KBM-7 (cell line): ENCODE data around the gene ECHS1.
"Not testable (repeated sequence)": the region's sequence is repeated elsewhere in the genome, so short reads cannot be mapped to it uniquely, and the experiment has no call there.

Source experiments
- DNase-seq: peaks from one replicate; pipeline ENCODE4 v3.0.0-alpha.2; 2015
- in situ Hi-C: fragments of 300-500 bp; cut with MboI; formaldehyde crosslinking; loops from 2 replicates; pipeline ENCODE4 v1.14.3; 2020; ENCODE audit warnings: low sequenced_read_pairs, low pct_unique_long_range_greater_than_20kb, mixed read lengths

Gene ECHS1

DNA sequence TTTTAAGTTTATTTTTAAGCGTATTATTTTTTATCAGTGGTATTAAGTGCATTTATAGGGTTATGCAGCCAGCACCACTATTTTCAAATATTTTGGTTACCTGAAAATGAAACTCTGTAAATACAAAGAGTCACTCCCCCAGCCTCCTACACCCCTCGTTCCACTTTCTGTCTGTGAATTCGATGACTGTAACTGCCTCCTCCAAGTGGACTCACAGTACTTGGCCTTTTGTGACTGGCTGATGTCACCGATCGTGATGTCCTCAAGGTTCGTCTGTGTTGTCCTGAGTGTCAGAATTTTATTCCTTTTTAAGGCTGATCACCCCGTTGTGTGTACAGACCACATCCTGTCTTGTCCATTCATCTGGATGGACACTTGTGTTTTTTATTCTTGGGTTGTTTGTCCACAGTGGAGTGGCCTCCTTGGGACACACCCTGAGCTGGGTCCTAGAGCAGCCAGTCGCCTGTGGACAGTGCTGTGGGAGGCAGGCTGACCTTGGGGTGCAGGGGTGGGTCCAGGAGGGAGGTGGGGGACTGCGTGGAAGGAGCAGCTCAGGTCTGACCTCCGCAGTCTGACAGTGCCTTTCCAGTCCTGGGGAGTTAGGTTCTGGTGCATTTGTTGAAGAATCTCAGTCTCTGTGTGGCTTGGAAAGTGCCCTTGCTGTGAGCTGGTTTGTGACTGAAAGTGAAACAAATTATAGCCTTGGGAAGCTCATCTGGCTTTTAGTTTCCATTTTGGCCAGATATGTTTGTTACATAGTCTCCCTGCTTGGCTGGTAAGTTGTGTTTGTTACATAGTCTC is 27.7 kb upstream of the ECHS1 start:
- no peak for DNase-seq
- in situ Hi-C loops: no loop called here

DNA sequence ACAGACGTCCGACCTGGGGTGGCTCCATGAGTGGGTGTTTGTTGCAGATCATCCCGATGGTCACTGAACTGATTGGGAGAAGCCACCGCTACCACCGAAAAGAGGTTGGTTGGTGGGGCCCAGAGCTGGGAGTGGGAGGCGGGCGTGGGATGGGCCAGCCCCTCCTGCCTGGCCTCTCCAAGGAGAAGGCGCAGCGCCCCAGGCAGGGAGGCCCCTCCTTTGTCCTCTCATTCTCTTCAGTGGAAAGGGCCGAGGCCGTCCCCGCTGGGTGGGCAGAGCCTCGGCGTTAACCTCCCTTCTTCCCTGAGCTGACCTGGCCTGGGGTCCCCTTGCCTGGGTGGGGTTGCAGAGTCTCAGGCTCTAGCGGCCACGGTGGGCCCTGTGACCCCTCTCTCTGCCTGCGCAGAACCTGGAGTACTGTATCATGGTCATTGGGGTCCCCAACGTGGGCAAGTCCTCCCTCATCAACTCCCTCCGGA is 26.0 kb upstream of the ECHS1 start:
- DNase-seq: no peak
- in situ Hi-C loops: no loop called here

DNA sequence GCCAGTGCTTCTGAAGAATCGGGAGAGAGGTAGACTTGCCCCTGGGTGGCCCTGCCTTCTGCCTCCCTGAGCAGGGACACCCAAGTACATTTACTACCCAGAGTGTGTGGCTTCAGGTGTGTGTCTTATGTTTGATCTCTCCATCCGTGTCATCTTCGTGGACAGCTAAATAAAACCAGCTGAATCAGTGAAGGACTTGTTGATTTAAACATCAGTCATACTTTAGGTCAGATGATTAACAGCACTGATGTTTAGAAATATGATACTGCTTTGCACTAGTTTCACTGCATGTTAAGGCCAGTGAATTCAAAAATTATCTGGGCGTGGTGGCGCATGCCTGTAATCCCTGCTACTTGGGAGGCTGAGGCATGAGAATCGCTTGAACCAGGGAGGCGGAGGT is 24.8 kb upstream of the ECHS1 start:
- DNase-seq: no peak
- in situ Hi-C loops: no loop called here

DNA sequence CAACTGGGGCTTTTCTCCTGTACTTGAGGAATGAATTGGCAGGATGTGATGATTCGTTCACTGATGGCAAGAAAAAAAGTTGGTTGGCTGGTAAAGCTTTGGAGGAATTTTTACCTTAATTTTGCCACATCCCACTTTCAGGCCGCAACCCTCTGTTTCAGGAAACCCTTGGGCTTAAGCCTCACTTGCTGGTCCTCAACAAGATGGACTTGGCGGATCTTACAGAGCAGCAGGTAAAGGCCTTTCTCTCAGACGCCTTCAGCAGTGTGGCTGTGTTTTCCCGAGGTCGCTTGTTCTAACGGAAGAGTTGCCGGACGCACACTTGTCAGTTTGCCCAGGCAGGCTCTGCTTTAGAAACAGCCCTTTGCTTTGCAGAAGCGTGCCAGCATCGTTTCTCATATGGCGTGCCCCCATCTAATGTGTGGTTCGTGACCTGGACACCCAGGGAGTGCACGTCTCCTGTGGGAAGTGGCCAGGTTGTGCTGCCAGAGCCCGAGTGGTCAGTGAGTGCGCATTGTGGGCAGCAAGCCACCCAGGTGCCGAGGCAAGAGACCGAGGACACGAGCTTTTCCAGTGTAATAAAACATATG is 23.0 kb upstream of the ECHS1 start:
- no peak for DNase-seq
- in situ Hi-C loops: no loop called here

DNA sequence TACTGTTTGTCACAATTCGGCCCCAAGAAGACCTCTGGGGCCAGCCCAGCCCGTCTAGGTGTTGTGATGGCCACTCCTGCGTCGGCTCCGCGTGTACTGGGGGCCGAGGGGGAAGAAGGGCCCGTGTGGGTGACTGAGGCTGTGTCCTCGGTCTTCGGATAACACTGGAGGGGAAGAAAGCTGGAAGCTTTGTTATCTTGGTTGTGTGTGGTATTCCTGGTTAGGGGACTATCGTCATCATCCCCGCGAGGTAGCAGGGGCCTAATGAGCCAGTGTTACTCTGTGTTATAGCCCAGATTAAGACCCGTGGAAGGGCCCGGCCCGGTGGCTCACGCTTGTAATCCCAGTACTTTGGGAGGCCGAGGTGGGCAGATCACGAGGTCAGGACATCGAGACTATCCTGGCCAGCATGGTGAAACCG is 21.7 kb upstream of the ECHS1 start:
- no peak for DNase-seq
- in situ Hi-C loops: no loop called here

DNA sequence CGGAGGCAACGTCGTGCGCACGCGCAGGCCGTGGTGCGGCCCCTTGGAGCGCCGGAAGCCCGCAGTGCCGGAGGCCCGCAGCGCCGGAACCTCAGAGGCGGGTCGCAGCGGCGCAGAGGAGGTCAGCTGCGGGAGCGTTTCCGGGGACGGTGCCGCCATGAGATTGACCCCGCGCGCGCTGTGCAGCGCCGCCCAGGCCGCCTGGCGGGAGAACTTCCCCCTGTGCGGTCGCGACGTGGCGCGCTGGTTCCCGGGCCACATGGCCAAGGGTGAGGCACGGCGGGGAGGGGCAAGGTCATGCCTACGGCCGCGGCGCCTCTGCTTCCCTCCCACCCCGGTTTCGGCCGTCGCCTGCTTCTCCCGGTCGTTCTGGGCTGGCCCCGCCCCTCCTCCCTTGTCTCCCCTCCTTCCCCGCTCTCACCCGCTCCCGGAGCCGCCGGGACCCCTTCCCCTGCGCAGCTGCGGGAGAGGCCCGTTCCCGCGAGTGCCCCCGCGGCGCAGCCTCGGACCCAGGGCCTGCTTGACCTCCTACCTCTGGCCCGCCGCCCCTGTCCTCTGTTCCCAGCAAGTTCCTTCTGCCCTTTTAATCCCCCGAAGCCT is 21.0 kb upstream of the ECHS1 start, which contains the start of gene MTG1:
Gene MTG1 (plus strand): TSS at position 94 of the 600 bp plus-strand sequence. CDS start 64 bp downstream, at position 158.
- peak; percentile 93 for DNase-seq
- in situ Hi-C loops: no loop called here

DNA sequence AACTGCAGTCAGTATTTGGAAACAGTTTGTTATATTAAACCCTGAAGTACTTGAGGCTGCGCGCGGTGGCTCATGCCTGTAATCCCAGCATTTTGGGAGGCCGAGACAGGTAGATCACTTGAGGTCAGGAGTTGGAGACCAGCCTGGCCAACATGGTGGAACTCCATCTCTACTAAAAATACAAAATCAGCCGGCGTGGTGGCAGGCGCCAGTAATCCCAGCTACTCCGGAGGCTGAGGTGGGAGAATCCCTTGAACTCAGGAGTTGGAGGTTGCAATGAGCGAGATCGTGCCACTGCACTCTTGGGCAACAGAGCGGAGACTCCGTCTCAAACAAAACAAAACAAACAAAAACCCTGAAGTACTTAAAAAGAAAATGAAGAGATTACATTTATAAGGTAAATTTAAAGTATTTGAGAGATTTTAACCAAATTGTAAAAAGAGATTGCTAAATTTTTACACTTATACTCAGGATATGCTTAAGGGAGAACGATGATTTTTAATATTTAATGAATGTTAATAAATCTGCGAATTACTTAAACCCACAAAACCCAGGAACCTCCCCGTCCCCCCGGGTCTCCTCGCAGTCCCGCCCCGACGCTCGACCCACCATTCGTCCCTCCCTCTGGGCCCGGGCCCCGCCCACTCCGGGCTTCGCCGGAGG is 20.4 kb upstream of the ECHS1 start:
- in situ Hi-C loops: no loop called here
- DNase-seq: no peak

DNA sequence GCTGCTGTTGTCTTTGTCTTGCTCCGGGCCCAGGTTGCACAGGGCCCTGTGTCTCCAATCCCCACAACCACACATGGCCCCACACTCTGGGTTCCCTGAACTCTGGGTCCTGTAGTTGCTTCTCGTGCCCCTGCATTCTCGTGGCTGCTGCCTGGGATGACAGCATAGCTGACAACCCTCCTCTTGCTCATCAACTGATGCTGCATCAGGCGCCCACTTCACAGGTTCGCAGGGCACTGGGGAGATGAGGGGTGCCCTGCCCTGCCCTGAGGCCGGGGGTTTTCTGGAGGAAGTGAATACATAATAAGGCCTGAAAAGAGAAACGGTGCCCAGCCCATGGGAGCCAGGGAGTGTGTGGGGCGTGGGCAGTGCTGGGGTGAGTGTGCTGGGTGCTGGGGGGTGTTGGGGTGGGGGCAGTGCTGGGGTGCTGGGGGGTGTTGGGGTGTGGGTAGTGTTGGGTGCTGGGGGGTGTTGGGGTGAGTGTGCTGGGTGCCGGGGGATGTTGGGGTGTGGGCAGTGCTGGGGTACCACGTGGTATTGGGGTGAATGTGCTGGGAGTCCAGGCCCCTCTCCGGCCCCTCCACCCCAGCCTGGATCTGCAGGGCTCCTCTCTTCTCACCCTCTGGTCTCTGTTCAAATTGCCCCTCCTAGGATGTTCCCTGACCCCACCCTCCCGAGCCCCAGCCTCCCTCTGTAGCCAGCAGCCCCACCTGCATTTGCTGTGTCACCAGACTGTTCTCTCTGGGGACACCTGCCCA is 18.8 kb upstream of the ECHS1 start:
- DNase-seq: no peak
- in situ Hi-C loops: no loop called here

DNA sequence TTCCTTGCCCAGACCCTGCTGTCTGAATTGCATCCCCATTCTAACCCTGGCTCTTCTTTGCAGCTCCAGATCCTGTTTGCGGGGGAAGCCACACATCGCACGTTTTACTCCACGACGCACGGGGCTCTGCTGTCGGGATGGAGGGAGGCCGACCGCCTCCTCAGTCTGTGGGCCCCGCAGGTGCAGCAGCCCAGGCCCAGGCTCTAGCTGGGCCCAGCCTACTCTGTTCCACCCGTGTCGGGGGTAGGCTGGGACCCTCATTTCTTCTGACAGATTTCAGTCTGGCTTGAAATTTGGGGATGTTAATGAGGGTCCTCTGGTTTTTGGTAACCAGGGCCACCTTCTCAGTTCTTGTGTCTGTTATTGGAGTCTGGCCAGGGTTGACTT is 18.1 kb upstream of the ECHS1 start:
- in situ Hi-C loops: no loop called here
- no peak for DNase-seq

DNA sequence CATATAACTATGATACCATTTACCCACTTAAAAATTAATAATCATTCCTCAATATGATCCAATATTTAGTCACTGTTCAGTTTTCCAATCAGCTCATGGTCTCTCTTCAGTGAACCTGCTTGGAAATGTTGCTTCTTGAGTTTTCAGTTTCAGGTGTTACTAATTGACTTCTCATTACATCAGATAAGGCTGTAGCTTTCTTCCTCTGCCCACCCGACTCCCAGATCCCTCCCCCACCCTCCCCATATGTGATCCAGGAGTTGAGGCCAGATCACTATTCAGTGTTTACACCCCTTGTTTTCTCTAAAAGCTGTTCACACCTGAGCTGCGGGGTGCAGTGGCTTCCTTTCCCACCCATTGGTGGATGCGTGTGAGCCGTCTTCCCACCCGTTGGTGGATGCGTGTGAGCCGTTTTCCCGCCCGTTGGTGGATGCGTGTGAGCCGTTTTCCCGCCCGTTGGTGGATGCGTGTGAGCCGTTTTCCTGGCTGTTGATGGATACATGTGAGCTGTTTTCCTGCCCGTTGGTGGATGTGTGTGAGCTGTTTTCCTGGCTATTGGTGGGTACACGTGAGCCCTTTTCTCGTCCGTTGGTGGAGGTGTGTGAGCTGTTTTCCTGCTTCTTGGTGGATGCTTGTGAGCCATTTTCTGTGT is 17.6 kb upstream of the ECHS1 start:
- in situ Hi-C loops: no loop called here
- DNase-seq: no peak

DNA sequence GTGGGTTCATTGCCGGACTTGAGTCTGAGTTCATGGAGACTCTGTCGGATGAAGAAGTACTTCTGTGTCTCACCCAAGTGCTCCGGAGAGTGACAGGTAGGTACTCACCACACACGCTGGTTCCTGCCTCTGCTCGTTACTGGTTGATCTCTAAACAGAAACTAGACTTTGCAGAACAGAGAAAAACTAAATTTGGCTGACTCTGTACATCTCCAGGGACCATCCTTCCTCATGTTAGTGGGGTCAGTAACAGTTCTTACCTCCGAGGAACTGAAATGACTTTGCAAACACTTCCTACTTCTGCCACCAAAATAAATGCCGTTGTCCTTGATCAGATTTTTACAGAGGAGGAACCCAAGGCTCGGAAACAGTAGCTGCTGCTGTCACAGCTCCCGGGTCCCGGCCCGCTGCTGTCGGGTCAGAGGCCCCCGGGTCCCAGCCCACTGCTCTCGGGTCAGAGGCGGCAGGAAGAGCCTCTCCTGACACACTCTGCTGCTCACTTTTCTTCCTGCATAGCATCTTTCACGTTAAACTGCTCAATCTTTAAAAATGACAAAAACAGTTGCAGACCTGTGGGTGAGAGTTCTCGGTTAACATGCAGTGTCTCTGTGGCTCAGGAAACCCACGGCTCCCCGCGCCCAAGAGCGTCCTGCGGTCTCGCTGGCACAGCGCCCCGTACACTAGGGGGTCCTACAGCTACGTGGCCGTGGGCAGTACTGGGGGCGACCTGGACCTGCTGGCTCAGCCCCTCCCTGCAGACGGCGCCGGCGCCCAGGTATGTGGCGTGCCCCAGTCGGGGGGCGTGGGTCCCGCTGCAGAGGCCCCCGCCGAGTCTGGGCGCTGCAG is 16.0 kb upstream of the ECHS1 start:
- DNase-seq: peak; percentile 66

DNA sequence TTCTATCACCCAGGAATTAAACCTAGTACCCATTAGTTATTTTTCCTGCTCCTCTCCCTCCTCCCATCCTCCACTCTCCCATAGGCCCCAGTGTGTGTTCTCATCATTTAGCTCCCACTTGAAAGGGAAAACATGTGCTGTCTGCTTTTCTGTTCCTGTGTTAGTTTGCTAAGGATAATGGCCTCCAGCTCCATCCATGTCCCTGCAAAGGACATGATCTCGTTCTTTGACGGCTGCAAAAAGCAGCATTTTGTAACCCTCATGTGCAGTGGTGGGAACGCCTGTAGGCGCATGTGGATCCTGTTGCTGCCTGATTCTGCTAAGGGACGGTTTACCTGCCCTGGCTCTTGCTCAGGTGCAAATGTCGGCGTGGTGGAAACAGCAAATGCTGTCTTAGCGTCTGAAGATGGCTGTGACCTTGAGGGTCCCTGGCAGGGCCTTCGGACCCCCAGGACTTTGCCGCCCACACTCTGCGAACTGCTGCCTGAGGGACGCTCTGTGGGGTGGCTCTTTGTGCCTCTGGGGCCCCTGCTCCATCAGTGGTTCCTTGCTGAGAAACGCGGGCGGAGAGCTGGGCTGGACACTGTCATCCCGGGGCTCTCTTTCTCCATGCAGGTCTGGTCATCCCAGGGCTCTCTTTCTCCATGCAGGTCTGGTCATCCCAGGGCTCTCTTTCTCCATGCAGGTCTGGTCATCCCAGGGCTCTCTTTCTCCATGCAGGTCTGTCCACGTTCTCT is 15.2 kb upstream of the ECHS1 start:
- DNase-seq: peak; percentile 55
- in situ Hi-C loops: no loop called here

More for the DNA sequence above, 16.0 kb upstream of the ECHS1 start:
- in situ Hi-C loops: no loop called here

DNA sequence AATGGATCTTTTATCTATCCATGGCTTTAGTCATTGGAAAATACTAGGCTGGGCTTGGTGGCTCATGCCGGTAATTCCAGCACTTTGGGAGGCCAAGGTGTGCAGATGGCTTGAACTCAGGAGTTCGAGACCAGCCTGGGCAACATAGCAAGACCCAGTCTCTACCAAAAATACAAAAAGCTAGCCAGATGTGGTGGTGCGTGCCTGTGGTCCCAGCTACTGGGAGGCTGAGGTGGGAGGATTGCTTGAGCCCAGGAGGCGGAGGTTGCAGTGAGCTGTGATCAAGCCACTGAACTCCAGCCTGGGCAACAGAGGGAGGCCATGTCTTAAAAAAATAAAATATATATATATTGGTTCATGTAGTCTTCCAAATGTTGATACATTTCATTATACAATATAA is 13.8 kb upstream of the ECHS1 start:
- DNase-seq, in situ Hi-C loops: not testable (repeated sequence)

DNA sequence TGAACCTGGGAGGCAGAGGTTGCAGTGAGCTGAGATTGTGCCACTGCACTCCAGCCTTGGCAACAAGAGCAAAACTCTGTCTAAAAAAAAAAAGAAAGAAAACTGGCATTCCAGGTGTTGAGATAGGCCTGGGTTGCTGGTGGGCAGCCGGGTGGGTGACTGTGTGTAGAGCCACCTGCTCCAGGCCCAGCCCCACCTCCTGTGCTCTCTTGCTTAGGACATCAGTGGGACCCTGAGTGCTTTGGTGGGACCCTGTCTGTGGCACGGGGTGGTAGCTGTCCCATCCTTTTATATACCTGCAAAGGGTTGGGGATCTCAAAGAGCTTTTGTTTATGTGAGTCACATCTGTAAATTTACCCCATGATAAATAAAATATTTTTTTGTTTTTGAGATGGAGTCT is 12.1 kb upstream of the ECHS1 start:
- no peak for DNase-seq
- in situ Hi-C loops: no loop called here

DNA sequence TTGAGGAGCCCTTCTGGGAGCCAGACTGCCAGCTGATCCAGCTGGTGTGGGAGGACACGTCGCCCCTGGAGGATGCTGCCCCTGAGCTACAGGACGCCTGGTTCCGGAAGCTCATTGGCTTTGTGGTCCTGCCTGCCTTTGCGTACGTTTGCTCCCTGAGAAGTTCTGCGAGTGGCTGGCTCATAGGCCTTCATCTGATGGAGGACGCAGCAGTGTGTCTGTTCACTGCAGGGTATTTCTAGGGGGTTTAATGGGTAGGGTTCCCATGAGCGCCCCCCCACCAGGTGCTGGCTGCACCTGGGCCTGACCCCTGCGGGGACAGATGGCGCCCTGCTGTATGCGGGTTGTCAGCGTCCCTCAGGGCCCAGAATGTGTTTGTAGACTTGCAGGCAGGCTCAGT is 10.9 kb upstream of the ECHS1 start:
- in situ Hi-C loops: no loop called here
- DNase-seq: no peak

DNA sequence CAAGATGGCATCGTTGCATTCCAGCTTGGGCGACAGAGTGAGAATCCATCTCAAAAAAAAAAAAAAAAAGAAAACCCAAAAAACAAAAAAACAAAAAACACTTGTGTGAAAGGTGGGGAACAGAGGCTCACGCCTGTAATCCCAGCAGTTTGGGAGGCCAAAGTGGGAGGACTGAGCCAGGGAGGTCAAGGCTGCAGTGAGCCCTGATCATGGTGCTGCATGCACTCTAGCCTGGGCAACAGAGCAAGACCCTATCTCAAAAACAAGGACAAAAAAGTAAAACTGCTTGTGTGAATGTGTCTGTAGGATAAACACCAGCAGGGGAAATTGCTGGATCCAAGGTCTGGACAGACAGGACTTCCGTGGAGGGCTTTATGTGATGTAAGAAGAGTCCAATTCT is 10.4 kb upstream of the ECHS1 start:
- in situ Hi-C loops: no loop called here
- no peak for DNase-seq

DNA sequence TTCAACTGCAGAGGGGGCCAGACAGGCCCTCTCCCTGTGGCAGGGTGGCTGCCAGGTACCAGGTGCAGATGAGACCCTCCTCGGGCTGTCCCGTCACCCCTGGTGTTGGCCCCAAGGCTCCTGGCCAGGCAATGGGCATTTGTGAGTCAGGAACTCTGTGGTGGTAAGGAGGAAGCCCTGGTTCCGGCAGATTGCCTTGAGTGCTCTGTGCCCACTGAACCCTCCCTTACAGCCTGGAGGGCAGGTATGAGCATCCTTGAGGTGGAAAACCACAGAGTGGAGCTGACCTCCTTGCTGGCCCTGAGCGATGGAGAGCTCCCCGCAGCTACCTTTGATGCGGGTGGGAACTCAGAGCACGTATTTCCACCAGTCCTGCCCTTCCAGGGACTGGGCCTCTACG is 7.9 kb upstream of the ECHS1 start:
- in situ Hi-C loops: no loop called here
- DNase-seq: no peak
